ENCODE results near the gene KCTD3. TPM values are rescaled to one million over a fixed set of nuclear protein-coding genes. Genes with fewer than 3 reads are reported as not detected.
A peak's percentile ranks its signal among the peaks of the same experiment; 100 is the strongest.

KCTD3 gene
- total RNA-seq, 1 donor from 2014 or later, result 55.8 TPM

DNA sequence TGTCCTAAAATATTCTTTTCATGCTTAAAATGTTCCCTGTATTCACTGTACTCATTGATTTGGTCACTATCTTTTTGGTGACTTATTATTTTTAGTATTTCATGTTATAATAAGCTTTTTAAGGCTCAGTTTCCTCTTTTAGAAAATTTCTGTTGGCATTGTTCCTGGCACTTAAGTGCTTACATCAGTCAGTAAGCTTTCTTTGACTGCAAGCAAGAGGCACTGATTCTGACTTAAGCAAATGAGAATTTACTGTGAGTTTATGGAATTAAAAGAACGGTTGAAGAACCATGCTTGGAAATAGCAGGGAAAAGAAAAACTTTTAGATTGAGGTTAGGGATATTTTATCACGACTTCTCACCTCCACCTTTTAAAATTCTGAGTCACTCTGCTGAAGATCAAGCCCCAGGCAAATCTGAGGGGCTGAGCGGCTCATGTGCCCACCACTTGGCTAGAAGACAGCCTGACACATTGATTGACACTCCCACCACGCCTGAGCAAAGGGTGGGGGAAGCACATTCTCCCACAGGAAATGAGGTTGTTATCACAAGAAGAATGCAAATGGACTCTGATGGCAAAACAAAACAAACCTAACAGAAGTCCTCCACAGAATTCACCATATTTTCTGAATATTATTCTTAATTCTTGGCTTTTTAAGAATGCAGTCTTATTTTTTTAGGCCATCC, 102.8 kb downstream of the KCTD3 start:
- no peak overlapping the region for H3K4me3 ChIP-seq
- no peak for DNase-seq (ENCODE audit: low spot score in 2 of 2)
- no peaks in the 10 kb centered on the region for H3K36me3 ChIP-seq
- TF ChIP-seq, protein P1, sequence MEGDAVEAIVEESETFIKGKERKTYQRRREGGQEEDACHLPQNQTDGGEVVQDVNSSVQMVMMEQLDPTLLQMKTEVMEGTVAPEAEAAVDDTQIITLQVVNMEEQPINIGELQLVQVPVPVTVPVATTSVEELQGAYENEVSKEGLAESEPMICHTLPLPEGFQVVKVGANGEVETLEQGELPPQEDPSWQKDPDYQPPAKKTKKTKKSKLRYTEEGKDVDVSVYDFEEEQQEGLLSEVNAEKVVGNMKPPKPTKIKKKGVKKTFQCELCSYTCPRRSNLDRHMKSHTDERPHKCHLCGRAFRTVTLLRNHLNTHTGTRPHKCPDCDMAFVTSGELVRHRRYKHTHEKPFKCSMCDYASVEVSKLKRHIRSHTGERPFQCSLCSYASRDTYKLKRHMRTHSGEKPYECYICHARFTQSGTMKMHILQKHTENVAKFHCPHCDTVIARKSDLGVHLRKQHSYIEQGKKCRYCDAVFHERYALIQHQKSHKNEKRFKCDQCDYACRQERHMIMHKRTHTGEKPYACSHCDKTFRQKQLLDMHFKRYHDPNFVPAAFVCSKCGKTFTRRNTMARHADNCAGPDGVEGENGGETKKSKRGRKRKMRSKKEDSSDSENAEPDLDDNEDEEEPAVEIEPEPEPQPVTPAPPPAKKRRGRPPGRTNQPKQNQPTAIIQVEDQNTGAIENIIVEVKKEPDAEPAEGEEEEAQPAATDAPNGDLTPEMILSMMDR (IDR thresholded peaks at IDR 0.05), result no peak
- H3K27me3 ChIP-seq, result no peaks in the 10 kb centered on the region
- H3K9me3 ChIP-seq, result no peaks in the 10 kb centered on the region
- peak overlapping the region in 1 of 2 donors; percentile 4 for H3K27ac ChIP-seq
- peaks cover 0 to 5% of the 10 kb centered on the region in 2 donors for H3K4me1 ChIP-seq
- intact Hi-C loops (cut with DNase I), result no loop called here

Data from ascending aorta (tissue), 2 donors.